MCF 10A (cell line): Measurements from ENCODE around the gene CNTNAP4. TPM values are rescaled to one million over a fixed set of nuclear protein-coding genes. Genes with fewer than 3 reads are reported as not detected.

Source experiments
- BruUV-seq: library from RNA; stranded (reverse); fragments of 400-500 nt; replicated peaks from 2 replicates; lab custom pipeline; 2021; lab: Mats Ljungman, UMichigan
- CTCF ChIA-PET: fragments of 300-600 bp; sonication (Branson Sonifier 250); formaldehyde crosslinking; extraction: SDS; loops from one replicate; lab custom pipeline; 2021; ENCODE audit warnings: antibody characterized with exemption, inconsistent platforms; lab: Yijun Ruan, JAX
- POLR2A ChIA-PET: fragments of 300-600, 350-650 bp; sonication (Branson Sonifier 250); formaldehyde crosslinking; extraction: SDS; loops from one replicate; lab custom pipeline; 2020; ENCODE audit warnings: antibody characterized with exemption, inconsistent platforms; lab: Yijun Ruan, JAX
- DNase-seq: peaks from one replicate; pipeline ENCODE4 v3.0.0-alpha.2; 2018; ENCODE audit not compliant: unreplicated experiment
- H3K27ac Mint-ChIP-seq: one replicate; pipeline ENCODE4 v1.8.0; 2022; ENCODE audit warnings: mild to moderate bottlenecking, low read depth, mixed read lengths; ENCODE audit not compliant: unreplicated experiment
- H3K27me3 Mint-ChIP-seq: one replicate; pipeline ENCODE4 v1.8.0; 2022; ENCODE audit warnings: mixed read lengths; ENCODE audit not compliant: insufficient read depth, unreplicated experiment
- H3K36me3 Mint-ChIP-seq: one replicate; pipeline ENCODE4 v1.8.0; 2022; ENCODE audit warnings: mild to moderate bottlenecking, moderate library complexity, mixed read lengths; ENCODE audit not compliant: insufficient read depth, unreplicated experiment
- H3K4me1 Mint-ChIP-seq: one replicate; pipeline ENCODE4 v1.8.0; 2022; ENCODE audit warnings: mixed read lengths; ENCODE audit not compliant: insufficient read depth, unreplicated experiment
- H3K4me3 Mint-ChIP-seq: one replicate; pipeline ENCODE4 v1.8.0; 2022; ENCODE audit warnings: mild to moderate bottlenecking, moderate library complexity, mixed read lengths; ENCODE audit not compliant: unreplicated experiment
- H3K9me3 Mint-ChIP-seq: one replicate; pipeline ENCODE4 v1.8.0; 2022; ENCODE audit warnings: mixed read lengths; ENCODE audit not compliant: unreplicated experiment
- CTCF ChIP-seq: fragments of 200-600 bp; IDR thresholded peaks from one replicate; pipeline ENCODE4 v1.8.0; 2022; ENCODE audit warnings: antibody characterized with exemption, mild to moderate bottlenecking; ENCODE audit not compliant: unreplicated experiment
- intact Hi-C: fragments of 100-400 bp; cut with micrococcal nuclease; formaldehyde crosslinking; loops from 2 replicates; pipeline ENCODE4 v1.14.1; 2022
- total RNA-seq: library from RNA; stranded (reverse); gene quantifications from 2 replicates; pipeline ENCODE4 v1.2.3, GENCODE V29; 2022

Gene CNTNAP4
- total RNA-seq, 1 experiment from 2014 or later = not detected

- Mint-ChIP-seq H3K4me1 (no peaks in the 10 kb centered on the region), H3K27ac (no peak overlapping the region), H3K9me3 (no peaks in the 10 kb centered on the region), H3K27me3 (no peaks in the 10 kb centered on the region), H3K36me3 (no peaks in the 10 kb centered on the region), H3K4me3 (no peak overlapping the region)
- CTCF ChIA-PET = no interaction called here
- no peak for TF ChIP-seq CTCF
- POLR2A ChIA-PET = interaction anchor here (0.9 kb wide), 1 partner anchor 155 kb away, joined by 3 read pairs; no protein-coding TSS in a partner anchor
- DNase-seq = no peak
- intact Hi-C loops = no loop called here
- BruUV-seq = no TSS peak
These were observed 206.8 kb downstream of the CNTNAP4 start for GRCh38 chr16:76484020-76484419.

- no peak for DNase-seq
These were observed 209.5 kb downstream of the CNTNAP4 start for GRCh38 chr16:76486740-76487139.

GRCh38 chr16:76487411-76488064, 210.3 kb downstream of the CNTNAP4 start:
- Mint-ChIP-seq H3K36me3 (no peaks in the 10 kb centered on the region), H3K27ac (no peak overlapping the region), H3K27me3 (peaks cover 13% of the 10 kb centered on the region), H3K4me3 (no peak overlapping the region), H3K9me3 (peaks cover 7% of the 10 kb centered on the region), H3K4me1 (peaks cover 5% of the 10 kb centered on the region)
- no peak for DNase-seq
- CTCF ChIA-PET = no interaction called here
- BruUV-seq = no TSS peak
- TF ChIP-seq CTCF = no peak
- intact Hi-C loops = no loop called here
- POLR2A ChIA-PET = interaction anchor here (0.6 kb wide), 2 partner anchors 24 to 66 kb away, joined by 3 to 7 read pairs; no protein-coding TSS in a partner anchor

More at GRCh38 chr16:76486740-76487139, 209.5 kb downstream of the CNTNAP4 start:
- Mint-ChIP-seq H3K27ac (no peak overlapping the region), H3K36me3 (no peaks in the 10 kb centered on the region), H3K4me3 (no peak overlapping the region), H3K9me3 (peaks cover 7% of the 10 kb centered on the region), H3K27me3 (peaks cover 13% of the 10 kb centered on the region), H3K4me1 (peaks cover 5% of the 10 kb centered on the region)
- POLR2A ChIA-PET = interaction anchor here (0.6 kb wide), 1 partner anchor 25 kb away, joined by 7 read pairs; no protein-coding TSS in a partner anchor
- no peak for TF ChIP-seq CTCF
- no TSS peak for BruUV-seq
- intact Hi-C loops = no loop called here
- CTCF ChIA-PET = no interaction called here

- Mint-ChIP-seq H3K4me3 (no peak overlapping the region), H3K9me3 (peaks cover 12% of the 10 kb centered on the region), H3K4me1 (peaks cover 5% of the 10 kb centered on the region), H3K27me3 (peaks cover 13% of the 10 kb centered on the region), H3K36me3 (no peaks in the 10 kb centered on the region), H3K27ac (no peak overlapping the region)
- no TSS peak for BruUV-seq
- no peak for TF ChIP-seq CTCF
- ChIA-PET CTCF (no interaction called here), POLR2A (no interaction called here)
- DNase-seq = no peak
- intact Hi-C loops = no loop called here
These were observed 210.8 kb downstream of the CNTNAP4 start for GRCh38 chr16:76488065-76488417.
